ENCODE data around the gene MAP7D2.

DNA sequence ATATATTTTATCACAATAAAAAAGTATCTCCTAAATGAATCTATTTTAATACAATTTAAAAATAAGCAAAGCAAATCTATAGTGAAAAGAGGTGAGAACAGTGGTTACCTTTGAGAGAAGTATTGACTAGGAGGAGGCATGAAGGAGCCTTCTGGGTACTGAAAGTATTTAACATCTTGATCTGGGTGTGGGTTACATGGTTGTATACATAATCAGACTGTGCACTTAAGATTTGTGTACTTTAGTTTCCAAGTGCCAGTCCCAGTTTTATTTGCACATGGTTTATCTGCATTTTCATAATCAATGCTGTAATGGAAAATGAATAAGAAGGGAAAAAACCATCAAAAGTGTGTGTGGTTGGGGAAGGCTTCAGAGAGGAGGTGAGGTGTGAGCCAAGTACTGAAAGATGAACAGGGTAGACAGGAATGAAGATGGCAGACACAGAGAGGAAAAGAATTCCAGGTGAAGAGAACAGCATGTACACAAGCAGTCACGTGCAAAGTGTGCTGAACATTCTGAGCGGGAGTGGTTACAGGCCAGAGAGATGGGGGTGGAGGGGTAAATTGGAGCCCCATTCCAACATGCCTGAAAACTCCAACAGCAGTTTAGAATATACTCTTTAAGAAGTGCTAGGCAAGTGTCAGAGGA lies 14.6 kb downstream of the MAP7D2 start:
- TF ChIP-seq, protein P1, sequence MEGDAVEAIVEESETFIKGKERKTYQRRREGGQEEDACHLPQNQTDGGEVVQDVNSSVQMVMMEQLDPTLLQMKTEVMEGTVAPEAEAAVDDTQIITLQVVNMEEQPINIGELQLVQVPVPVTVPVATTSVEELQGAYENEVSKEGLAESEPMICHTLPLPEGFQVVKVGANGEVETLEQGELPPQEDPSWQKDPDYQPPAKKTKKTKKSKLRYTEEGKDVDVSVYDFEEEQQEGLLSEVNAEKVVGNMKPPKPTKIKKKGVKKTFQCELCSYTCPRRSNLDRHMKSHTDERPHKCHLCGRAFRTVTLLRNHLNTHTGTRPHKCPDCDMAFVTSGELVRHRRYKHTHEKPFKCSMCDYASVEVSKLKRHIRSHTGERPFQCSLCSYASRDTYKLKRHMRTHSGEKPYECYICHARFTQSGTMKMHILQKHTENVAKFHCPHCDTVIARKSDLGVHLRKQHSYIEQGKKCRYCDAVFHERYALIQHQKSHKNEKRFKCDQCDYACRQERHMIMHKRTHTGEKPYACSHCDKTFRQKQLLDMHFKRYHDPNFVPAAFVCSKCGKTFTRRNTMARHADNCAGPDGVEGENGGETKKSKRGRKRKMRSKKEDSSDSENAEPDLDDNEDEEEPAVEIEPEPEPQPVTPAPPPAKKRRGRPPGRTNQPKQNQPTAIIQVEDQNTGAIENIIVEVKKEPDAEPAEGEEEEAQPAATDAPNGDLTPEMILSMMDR (conservative IDR thresholded peaks at IDR 0.05; ENCODE audit: low read depth, low read length) = no peak
- TF ChIP-seq EZH2 (IDR thresholded peaks at IDR 0.05; ENCODE audit: low read length, unreplicated experiment) = no peak
